Measurements from ENCODE around the gene LSM4. TPM values are rescaled to one million over a fixed set of nuclear protein-coding genes. Genes with fewer than 3 reads are reported as not detected.

LSM4 gene
- total and polyA plus RNA-seq, 2 donors (not counting 3 experiments of a cell fraction or from before 2014, with no cell fraction given): 118 to 119 TPM

- H3K4me3 ChIP-seq (replicated peaks in 1 of 3; ENCODE audit: insufficient read depth in 1 of 3, low read depth in 1 of 3, low read length in 3 of 3): no peak overlapping the region
- no peaks in the 10 kb centered on the region for H3K9me1 ChIP-seq (replicated peaks; ENCODE audit: control insufficient read depth, extremely low read depth, insufficient read depth, low read length)
- TF ChIP-seq JUN (IDR thresholded peaks at IDR 0.05; ENCODE audit: borderline replicate concordance, insufficient read depth, insufficient read length, low read depth) (no peak), POLR2A (IDR thresholded peaks at IDR 0.05; ENCODE audit: low read depth, low read length) (no peak), POLR2AphosphoS5 (IDR thresholded peaks at IDR 0.05; ENCODE audit: insufficient read depth, low read depth, low read length) (no peak), MYC (IDR thresholded peaks at IDR 0.05; ENCODE audit: low read depth, low read length) (no peak), EZH2 (IDR thresholded peaks at IDR 0.05; ENCODE audit: borderline replicate concordance, low read depth, low read length, severe bottlenecking) (no peak), FOS (IDR thresholded peaks at IDR 0.05; ENCODE audit: borderline replicate concordance, insufficient read depth, low read length) (no peak), GATA2 (IDR thresholded peaks at IDR 0.05; ENCODE audit: insufficient read depth, insufficient read length, low read depth, low read length) (no peak), MAX (IDR thresholded peaks at IDR 0.05; ENCODE audit: insufficient read depth, insufficient read length) (no peak), CTCF (IDR thresholded peaks at IDR 0.05; ENCODE audit: extremely low read depth in 1 of 2, insufficient read depth in 1 of 2, low read depth in 1 of 2, low read length in 2 of 2) (no peak)
- FAIRE-seq: no peak
- no peak overlapping the region for H2AFZ ChIP-seq (ENCODE audit: low read depth, low read length)
- no peaks in the 10 kb centered on the region for H3K9me3 ChIP-seq (replicated peaks; ENCODE audit: control insufficient read depth, insufficient read depth, low read length)
- no peaks in the 10 kb centered on the region for H4K20me1 ChIP-seq (replicated peaks; ENCODE audit: control insufficient read depth, extremely low read depth, insufficient read depth, low read length)
- H3K79me2 ChIP-seq (ENCODE audit: control insufficient read depth, insufficient read depth, low read length): no peaks in the 10 kb centered on the region
- no TSS peak for BruUV-seq (replicated peaks)
- ChIA-PET CTCF (interaction anchor here (0.7 to 3.4 kb wide), 6 partner anchors 9 to 209 kb away, joined by 3 to 20 read pairs (median 4); partner anchors contain the start of gene MPV17L2), POLR2A (interaction anchor here (0.6 to 1.5 kb wide), 2 partner anchors 9 to 55 kb away, joined by 3 to 4 read pairs; no protein-coding TSS in a partner anchor)
- H3K27me3 ChIP-seq (ENCODE audit: control insufficient read depth in 2 of 2, insufficient read depth in 2 of 2, low read length in 2 of 2): no peaks in the 10 kb centered on the region
- no peak overlapping the region for H3K4me2 ChIP-seq (ENCODE audit: insufficient read depth, low read length)
- no peak overlapping the region for H3K27ac ChIP-seq (ENCODE audit: insufficient read depth, low read depth, low read length)
- no peak overlapping the region for H3K9ac ChIP-seq (replicated peaks; ENCODE audit: extremely low read depth, insufficient read depth, low read length)
- dilution Hi-C loops (cut with MboI; ENCODE audit: extremely low pct_ligation_motif_present, low sequenced_read_pairs) (no loop called here), intact Hi-C loops (cut with micrococcal nuclease) (no loop called here)
- peaks cover 11% of the 10 kb centered on the region for H3K4me1 ChIP-seq (ENCODE audit: control insufficient read depth, extremely low read depth, insufficient read depth, low read length)
- peaks cover 0 to 14% of the 10 kb centered on the region in 2 experiments for H3K36me3 ChIP-seq (ENCODE audit: control insufficient read depth in 2 of 2, extremely low read depth in 1 of 2, insufficient read depth in 2 of 2, low read length in 2 of 2)
- DNase-seq (ENCODE audit: low read depth, low spot score): no peak
These were observed 52.5 kb downstream of the LSM4 start for GRCh38 chr19:18270326-18270725.
